ENCODE data around the gene APOC3. TPM values are rescaled to one million over a fixed set of nuclear protein-coding genes. Genes with fewer than 3 reads are reported as not detected.

APOC3 gene
- total RNA-seq, 1 donor from 2014 or later, result not detected

DNA sequence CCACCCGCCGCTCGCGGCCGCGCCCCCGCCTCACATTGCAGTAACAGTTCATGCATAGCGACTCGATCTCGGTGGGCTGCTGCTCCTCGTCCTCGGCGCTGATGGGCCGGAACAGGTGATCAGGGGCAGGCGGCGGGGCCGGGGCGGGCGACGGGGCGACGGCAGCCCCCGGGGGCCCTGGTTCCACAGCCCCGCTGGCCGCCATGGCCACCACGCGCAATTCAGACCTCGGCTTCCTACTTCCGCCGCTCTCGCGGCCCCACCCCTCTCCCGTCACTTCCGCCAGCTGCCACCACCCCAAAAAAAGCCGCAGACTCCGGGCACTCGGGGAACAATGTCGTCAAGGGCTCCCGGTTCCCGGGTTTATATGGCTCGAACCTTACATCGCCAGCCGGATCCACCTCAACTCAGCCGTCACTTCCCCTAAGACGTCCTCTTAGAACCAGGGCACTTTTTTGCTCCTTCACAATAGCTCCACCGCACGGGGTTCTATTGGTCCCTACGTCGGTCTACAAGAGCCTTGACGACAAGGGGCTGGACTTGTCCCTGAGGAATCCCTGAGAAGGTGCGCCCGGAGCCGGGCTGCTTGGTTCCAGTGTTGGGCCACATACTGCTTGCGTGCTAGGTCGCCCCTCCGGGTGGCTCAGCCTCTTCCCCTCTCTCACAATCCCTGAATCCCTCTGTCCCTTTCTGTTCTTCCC, 41.8 kb upstream of the APOC3 start, which contains the start of gene ZPR1:
ZPR1 (minus strand) TSS at position 238 of the 701 bp plus-strand sequence; CDS start at position 205, 33 bp downstream.
- Histone ChIP-seq H3K4me1 (peaks cover 33% of the 10 kb centered on the region), H3K36me3 (peaks cover 38% of the 10 kb centered on the region), H3K9me3 (replicated peaks) (no peaks in the 10 kb centered on the region), H3K4me3 (peak within 1 kb of the TSS; percentile 85), H3K27ac (replicated peaks) (peak within 1 kb of the TSS; percentile 89), H3K27me3 (ENCODE audit: low read depth) (no peaks in the 10 kb centered on the region)
- TF ChIP-seq, protein P1, sequence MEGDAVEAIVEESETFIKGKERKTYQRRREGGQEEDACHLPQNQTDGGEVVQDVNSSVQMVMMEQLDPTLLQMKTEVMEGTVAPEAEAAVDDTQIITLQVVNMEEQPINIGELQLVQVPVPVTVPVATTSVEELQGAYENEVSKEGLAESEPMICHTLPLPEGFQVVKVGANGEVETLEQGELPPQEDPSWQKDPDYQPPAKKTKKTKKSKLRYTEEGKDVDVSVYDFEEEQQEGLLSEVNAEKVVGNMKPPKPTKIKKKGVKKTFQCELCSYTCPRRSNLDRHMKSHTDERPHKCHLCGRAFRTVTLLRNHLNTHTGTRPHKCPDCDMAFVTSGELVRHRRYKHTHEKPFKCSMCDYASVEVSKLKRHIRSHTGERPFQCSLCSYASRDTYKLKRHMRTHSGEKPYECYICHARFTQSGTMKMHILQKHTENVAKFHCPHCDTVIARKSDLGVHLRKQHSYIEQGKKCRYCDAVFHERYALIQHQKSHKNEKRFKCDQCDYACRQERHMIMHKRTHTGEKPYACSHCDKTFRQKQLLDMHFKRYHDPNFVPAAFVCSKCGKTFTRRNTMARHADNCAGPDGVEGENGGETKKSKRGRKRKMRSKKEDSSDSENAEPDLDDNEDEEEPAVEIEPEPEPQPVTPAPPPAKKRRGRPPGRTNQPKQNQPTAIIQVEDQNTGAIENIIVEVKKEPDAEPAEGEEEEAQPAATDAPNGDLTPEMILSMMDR (IDR thresholded peaks at IDR 0.05; ENCODE audit: borderline replicate concordance), result peak; percentile 17
- DNase-seq, result peak; percentile 88
- intact Hi-C loops (cut with micrococcal nuclease), result loop anchor here (5.0 kb wide), 1 partner anchor 319 kb away; no protein-coding TSS in a partner anchor

DNA sequence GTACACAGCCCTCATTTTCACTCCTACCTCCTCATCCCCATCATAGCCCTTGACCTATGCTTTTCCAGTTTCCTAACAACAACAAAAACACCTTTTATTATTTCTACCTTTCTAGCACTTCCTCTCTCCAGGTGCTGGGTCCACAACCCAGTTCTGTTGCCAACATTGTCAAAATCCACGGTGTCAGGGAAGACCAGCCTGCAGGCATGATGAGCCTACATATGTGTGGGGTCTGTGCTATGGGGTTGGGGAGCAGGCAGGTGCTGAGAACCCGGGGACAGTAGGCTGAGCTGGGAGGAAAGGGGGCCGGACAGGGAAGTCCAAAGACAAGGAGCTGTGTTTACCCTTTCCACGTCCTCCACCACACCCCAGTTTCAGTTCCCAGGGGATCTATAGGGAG, 41.2 kb upstream of the APOC3 start:
- Histone ChIP-seq H3K4me3 (peak overlapping the region; percentile 85), H3K9me3 (replicated peaks) (no peaks in the 10 kb centered on the region), H3K27me3 (ENCODE audit: low read depth) (no peaks in the 10 kb centered on the region), H3K4me1 (peaks cover 33% of the 10 kb centered on the region), H3K27ac (replicated peaks) (peak overlapping the region; percentile 89), H3K36me3 (peaks cover 32% of the 10 kb centered on the region)
- no peak for DNase-seq
- TF ChIP-seq, protein P1 (IDR thresholded peaks at IDR 0.05; ENCODE audit: borderline replicate concordance), result no peak
- intact Hi-C loops (cut with micrococcal nuclease), result loop anchor here (5.0 kb wide), 1 partner anchor 319 kb away; no protein-coding TSS in a partner anchor

DNA sequence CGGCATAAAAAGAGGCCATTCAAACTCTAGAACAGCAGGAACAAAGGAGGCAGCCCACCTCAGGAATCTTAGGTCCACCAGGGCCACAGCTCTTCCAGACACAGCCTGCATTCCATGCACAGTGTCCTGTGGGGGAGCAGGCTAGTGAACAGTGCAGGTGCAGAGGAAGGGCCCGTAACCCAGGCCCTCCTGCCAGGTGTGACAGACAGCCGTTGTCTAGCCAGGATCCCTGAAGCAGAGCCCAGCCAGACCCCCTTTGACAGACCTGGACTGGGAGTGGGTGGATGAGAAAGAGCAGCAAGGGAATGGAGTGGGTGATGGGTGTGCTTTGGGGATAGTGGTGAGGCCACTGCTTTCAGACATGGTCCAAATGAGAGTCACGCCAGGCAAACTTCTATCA, 40.7 kb upstream of the APOC3 start:
- Histone ChIP-seq H3K27me3 (ENCODE audit: low read depth) (no peaks in the 10 kb centered on the region), H3K27ac (replicated peaks) (no peak overlapping the region), H3K36me3 (peaks cover 28% of the 10 kb centered on the region), H3K9me3 (replicated peaks) (no peaks in the 10 kb centered on the region), H3K4me3 (no peak overlapping the region), H3K4me1 (peaks cover 33% of the 10 kb centered on the region)
- TF ChIP-seq, protein P1 (IDR thresholded peaks at IDR 0.05; ENCODE audit: borderline replicate concordance), result no peak
- intact Hi-C loops (cut with micrococcal nuclease), result loop anchor here (5.0 kb wide), 1 partner anchor 318 kb away; no protein-coding TSS in a partner anchor
- DNase-seq, result no peak

DNA sequence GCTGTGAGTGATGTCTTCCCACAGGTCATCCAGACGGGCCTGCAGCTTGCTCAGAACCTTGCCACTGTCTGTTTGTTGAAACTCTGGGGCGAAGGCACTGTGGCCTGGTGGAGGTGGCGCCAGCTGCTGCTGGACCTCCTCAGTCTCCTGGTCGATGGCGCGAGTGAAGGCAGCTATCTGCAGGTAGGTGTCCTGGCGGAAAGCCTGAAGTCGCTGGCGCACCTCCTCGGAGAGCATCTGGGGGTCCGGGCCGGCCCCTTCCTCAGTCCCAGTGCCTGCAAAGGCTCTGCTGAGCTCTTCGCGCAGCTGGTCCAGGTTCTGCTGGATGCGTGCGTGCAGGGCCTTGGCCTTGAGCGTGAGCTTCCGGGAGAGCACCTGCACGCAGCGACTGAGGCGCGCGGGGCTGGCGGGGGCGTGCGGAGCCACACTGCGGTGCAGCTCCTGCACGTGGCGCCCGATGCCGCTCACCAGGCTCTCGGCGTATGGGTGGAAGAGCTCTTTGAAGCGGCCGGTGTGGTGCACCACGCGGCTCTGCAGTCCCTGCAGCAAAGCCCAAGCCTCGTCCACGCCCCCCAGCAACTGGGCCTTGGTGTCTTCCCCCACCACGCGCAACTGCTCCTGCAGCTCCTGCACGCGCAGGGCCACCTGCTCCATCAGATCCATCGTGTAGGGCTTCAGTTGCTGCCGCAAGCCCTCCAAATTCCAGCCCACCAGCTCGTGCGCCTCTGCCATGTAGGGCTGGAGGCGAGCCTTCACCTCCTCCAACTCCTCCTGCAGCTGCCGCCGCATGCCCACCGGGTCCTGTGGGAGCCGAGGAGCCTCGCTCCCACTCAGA, 39.3 kb upstream of the APOC3 start:
- no peaks in the 10 kb centered on the region for H3K9me3 ChIP-seq (replicated peaks)
- H3K4me1 ChIP-seq, result peaks cover 33% of the 10 kb centered on the region
- no peak overlapping the region for H3K4me3 ChIP-seq
- no peak for DNase-seq
- H3K36me3 ChIP-seq, result peaks cover 14% of the 10 kb centered on the region
- TF ChIP-seq, protein P1 (IDR thresholded peaks at IDR 0.05; ENCODE audit: borderline replicate concordance), result no peak
- no peaks in the 10 kb centered on the region for H3K27me3 ChIP-seq (ENCODE audit: low read depth)
- intact Hi-C loops (cut with micrococcal nuclease), result loop anchor here (5.0 kb wide), 1 partner anchor 437 kb away; no protein-coding TSS in a partner anchor
- no peak overlapping the region for H3K27ac ChIP-seq (replicated peaks)

DNA sequence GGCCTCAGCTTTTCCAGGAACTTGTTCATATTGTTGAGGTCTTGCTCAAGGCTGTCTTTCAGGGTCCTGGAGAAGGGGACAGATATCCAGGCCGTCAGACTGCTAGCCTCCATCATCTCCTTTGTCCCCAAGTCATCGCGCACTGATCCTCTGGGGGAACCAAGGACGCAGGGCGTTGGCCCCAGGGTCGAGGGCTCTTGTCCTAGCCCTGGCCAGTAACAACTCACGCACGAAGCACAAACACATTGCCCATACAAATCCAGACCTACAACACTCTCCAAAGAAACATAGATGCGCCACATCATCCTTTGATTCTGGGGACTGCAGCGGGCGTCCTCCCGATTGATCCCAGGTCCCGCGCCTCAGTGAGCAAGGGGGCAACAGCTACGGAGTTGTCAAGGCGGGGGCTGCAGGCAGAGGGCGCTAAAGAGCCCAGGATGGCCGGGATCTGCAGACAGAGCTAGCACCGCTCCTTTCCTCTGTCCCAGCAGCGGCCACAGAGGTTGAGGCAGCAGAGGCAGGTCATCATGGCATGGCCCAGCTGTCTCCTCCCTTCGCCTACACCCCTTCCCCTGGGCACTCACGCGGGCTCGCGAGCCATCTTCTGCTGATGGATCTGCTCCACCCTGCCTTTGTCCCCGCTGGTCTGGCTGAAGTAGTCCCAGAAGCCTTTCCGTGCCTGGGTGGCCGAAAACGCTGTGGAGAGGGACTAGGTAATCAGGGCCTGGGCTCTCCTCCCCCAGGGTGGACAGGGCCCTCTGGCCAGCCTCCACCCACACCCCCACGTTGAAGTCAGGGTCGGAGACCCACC, 38.5 kb upstream of the APOC3 start:
- peak; percentile 79 for DNase-seq
- H3K9me3 ChIP-seq (replicated peaks), result no peaks in the 10 kb centered on the region
- no peaks in the 10 kb centered on the region for H3K27me3 ChIP-seq (ENCODE audit: low read depth)
- intact Hi-C loops (cut with micrococcal nuclease), result loop anchor here (5.0 kb wide), 1 partner anchor 436 kb away; no protein-coding TSS in a partner anchor
- TF ChIP-seq, protein P1 (IDR thresholded peaks at IDR 0.05; ENCODE audit: borderline replicate concordance), result peak; percentile 93
- peaks cover 6% of the 10 kb centered on the region for H3K36me3 ChIP-seq
- peaks cover 33% of the 10 kb centered on the region for H3K4me1 ChIP-seq
- peak overlapping the region; percentile 32 for H3K4me3 ChIP-seq
- no peak overlapping the region for H3K27ac ChIP-seq (replicated peaks)

Data from left ventricle myocardium inferior (tissue), 1 donor.